HS-27A (cell line): ENCODE measurements around the gene ZEB2.

ENCODE experiments used
- DNase-seq: peaks from one replicate; pipeline ENCODE4 v3.0.0-alpha.2; 2012; ENCODE audit warnings: low read depth, missing footprints

Gene ZEB2

DNA sequence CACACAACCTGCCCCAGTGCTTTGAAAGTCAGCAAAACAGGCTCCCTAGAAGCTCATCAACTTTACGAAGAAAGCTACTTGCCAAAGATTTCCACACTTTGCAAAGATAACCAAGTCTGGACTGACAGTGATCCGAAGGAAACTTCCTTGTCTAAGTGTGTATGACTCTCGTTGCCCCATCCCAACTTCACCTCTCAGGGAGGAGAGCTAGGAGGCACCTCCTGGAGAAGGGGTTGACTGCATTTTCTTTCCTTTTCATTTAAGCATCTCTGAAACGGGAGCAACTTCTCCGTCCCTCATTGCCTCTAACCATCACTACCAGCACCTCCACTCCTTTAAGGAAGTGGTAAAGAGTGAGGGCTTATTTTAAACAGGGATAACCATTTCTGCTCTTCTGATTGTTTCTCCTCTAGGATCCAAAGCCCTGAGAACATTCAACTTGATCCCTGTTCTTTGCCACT is 7.0 kb downstream of the ZEB2 start:
- no peak for DNase-seq

GRCh38 chr2:144512470-144512869 is 7.4 kb downstream of the ZEB2 start:
- DNase-seq = no peak

- no peak for DNase-seq
These were observed 8.0 kb downstream of the ZEB2 start for GRCh38 chr2:144511937-144512336.

- no peak for DNase-seq
These were observed 8.6 kb downstream of the ZEB2 start for GRCh38 chr2:144511226-144511810.

DNA sequence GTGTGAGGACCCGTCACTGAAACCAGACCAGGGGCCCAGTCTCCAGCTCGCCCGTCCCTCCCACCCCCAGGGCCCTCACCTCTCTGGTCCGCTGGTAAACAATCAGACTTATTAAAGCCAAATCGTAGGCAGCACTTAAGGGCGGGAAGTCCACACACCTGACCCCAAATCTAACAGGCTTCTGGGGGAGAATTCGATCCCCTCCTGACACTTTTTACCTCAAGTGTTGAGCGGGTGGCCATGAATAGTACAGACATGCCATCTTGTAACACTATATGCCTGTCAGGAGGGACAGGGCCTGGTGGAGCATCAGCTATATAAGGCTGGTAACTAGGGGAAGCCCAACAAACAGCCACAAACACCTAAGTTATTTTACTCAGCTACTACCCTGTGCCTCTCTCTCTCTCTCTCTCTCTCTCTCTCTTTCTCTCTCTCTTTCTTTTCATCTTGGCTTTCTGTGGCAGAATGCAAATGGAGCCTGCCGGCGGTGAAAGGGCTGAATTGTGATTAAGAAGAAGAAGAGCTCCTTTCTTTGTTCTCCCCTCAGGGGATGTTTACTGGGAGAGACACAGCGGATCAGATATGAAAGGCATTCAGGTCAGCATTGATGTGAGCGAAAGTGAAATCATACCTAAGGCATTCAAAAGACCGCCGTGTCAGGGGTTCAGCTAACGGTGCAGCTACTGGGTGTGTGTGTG is 9.5 kb downstream of the ZEB2 start:
- no peak for DNase-seq

DNA sequence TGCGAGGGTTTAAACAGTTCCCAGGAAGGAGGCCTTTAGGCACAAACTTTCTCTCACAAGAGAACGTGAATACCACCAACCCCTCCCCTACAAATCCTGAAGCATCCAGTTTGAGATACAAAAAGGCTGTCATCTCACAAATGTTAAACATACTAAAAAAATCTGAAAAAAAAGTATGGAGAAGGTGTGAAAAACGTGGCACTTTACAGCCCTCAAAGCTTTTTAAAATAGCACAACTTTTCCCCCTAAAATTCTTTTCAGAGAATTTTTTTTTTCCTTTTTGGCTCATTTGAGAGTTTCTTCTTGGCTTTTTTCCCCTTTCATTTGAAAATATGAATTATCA is 10.1 kb downstream of the ZEB2 start:
- DNase-seq = no peak

DNA sequence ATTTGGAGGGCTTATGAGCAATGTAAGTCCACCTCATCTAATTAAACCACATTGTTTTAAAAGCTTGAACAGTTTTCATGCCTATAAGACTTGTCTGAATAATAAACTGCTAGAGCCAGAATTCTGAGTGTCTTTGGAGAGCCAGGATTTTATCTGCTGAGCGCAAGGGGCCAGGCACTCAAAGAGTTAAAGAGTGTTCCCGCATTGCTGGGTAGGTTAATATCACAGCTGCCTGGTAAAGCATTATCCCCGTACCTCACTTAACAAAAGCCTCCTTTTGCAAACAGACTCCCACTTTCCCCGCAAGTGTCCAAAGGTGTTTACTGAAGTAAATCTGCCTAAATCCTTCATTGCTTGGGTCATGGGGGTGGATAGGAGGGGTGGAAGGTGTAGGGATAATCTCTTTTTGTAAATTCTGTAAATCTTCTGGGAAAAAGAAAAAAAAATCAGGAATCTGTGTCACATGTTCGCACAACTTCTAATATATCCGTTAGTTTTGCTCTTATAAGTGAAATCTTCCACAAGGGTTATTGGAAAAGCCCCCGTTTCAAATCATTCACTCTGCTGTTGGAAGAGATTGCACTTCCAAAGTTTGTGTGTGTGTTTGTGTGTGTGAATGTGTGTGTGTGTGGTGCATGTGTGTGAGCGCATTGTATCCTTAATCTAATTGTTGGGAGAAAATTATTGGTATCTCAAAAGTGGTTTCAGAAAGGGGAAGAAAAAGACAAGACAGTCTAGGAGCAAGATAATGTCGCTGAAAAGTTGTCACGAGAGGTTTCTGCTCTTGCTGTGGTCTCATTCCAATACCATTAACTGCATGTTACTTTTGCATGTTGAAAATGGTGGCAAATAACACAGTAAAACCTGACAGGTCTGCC is 10.7 kb downstream of the ZEB2 start:
- no peak for DNase-seq

DNA sequence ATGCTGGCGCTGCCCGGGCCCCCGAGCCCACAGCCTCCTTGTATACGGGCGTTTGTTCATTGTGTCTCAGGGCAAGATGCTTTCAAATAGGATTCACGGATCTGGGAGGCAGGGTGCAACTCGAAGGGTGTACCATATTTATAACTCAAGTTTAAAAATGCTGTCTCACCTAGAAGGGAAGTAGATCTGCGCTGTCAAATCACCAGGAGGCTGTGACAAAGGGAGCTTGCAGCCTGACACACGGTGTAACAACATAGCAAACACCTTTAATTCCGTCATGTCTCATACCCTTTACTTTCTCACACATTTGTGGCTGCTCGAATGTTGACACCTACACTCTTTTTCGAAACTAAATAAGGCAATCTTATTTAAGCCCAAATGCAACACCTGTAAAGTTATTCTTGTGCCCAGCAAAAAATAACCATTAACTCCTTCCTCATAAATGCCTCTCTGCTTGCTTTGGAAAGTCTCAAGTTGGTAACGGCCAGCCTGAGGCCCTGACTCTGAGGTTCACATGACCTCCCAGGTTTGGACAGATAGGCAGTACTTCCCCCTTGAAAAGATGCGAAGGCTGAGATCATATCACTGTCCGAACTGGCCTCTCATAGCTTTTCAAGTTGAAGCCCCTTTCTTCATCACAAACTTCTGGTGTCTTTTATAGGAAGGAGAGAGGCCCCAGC is 11.6 kb downstream of the ZEB2 start:
- no peak for DNase-seq

DNA sequence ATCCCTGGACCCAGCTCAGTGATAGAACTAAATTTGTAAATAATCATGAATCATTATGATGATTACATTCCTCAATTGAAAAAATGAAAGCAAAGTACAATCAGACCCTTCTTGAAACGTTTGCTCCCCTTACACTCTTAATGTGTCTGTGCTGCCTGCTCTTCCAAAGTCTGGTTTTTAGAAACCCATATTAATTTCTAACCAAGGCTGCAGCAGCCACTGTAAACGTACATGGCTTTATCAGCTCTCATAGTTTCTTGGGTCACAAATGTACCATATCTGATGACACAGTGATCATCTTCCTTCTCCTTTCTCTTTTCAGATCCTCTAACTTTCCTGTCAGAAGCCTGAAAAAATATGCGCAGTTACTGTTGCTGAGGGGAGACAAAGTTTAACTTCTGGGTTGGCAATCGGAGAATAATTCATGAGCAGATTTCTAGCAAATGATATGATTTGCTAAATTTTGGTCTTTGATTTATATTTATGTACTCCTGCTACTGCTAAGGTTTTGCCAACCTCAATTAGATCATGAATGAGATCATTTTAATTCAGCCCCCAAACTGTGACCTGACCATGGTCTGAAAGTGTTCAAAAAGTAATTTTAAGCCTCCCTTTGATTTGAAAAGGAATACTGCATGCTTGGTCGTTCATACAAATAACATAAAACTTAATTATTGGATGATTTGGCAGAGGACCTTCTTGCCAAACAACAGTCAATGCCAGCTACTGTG is 12.3 kb downstream of the ZEB2 start:
- no peak for DNase-seq

GRCh38 chr2:144505245-144505831 is 14.6 kb downstream of the ZEB2 start:
- DNase-seq = no peak

DNA sequence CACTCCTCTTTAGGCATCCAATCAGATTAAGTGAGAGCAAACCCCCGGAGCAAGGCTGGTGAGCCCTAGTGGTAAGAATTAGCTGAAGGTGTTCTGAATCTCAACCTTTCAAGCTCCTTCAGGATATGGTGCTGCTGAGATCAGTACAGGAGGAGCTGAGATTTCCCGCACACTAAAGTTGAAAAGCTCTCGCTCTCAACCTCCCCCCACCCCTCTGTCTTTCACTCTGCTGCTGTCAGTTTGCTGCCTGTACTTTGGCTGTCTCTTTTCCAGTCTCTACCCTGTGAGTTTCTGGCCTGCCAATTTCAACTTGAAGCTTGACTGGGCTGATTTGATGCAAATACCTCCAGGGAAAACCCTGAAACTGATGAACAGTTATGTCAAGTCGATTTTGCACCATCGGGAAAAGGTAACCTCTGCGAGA is 15.7 kb downstream of the ZEB2 start:
- no peak for DNase-seq

DNA sequence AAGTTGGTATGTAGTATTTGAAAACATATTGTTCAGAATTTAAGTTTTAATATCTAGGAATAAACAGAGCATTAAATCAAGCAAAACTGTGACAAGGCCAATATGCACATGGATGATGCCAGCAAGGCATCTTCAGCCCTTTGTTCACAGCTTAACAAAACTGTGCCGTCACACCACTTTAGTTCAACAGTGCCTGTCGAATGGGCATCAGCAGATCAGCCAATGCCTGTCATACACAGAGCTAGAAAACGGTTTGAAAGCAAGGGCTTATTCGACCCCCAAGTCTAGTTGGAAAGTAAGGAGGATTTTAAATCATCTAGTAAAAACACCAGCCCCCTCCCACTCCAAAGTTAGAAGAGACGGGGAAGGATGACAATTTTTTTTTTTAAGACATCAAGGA is 16.7 kb downstream of the ZEB2 start:
- no peak for DNase-seq

DNA sequence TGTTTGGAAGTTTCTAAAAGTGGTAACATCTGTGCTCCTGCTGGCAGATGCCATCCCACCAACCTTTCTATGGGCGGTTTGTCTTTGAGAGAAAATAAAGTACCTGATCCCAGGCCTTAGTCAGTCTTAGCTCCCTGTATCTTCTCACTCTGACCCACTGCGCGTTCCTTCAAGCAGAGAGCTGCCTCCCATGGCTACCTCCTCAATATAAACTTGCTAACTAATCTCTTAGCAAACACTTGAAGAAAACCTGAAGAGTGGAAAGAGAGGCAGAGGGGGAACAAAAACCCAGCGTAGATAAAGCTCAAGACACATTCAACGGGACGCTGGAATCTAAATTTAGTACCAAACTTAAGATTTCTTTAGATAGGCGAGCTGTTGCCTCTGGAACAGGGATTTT is 17.6 kb downstream of the ZEB2 start:
- DNase-seq = no peak

- DNase-seq = no peak
These were observed 18.3 kb downstream of the ZEB2 start for GRCh38 chr2:144501627-144502026.

GRCh38 chr2:144501118-144501517 is 18.8 kb downstream of the ZEB2 start:
- DNase-seq = no peak

- no peak for DNase-seq
These were observed 19.4 kb downstream of the ZEB2 start for GRCh38 chr2:144500563-144500962.

- DNase-seq = no peak
These were observed 21.6 kb downstream of the ZEB2 start for GRCh38 chr2:144498277-144498676.

- no peak for DNase-seq
These were observed 22.8 kb downstream of the ZEB2 start for GRCh38 chr2:144496977-144497598.

DNA sequence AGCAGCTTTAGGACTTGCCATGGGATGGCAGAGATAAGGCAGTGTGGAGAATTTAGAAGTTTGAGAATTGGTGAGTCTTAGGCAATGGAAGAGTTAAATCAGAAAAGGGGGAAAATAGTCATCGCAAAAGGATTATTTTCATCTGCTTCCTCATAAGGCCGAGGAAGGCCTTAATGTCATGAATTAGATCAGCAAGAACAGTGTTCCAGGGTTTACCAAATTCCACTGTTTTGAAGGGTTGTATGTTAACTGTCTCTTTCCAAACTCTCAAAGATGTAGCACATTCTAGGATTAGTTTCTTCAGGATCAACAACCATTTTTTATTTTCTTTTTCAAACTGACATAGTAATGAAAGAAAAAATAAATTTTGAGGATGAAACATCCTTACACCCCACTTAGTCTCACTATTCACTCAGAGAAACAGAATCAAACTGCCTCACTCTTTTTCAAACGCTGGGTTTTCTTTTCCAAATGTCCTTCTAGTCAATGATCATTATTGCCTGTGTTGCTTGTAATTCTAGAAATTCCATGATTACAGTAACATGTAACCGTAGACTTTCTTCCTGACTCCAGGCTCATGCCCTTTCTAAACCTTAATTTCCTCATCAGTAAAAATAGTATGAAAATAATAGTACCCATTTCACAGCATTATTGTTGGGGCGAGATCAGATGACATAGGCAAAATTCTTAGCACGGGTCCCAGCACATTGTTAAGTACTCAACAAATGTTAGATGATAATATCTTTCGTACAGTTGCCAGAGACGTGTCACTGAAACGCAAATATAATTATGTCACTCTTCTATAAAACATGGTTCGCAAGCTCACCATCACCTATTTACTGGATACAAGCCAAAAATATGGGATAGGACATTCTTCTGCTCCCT is 23.6 kb downstream of the ZEB2 start:
- DNase-seq = no peak
